ENCODE results near the gene ANKRA2. TPM values are rescaled to one million over a fixed set of nuclear protein-coding genes. Genes with fewer than 3 reads are reported as not detected.

The ANKRA2 gene
- polyA plus RNA-seq, 3 donors = 41.2 to 46.7 (median 45.9) TPM

DNA sequence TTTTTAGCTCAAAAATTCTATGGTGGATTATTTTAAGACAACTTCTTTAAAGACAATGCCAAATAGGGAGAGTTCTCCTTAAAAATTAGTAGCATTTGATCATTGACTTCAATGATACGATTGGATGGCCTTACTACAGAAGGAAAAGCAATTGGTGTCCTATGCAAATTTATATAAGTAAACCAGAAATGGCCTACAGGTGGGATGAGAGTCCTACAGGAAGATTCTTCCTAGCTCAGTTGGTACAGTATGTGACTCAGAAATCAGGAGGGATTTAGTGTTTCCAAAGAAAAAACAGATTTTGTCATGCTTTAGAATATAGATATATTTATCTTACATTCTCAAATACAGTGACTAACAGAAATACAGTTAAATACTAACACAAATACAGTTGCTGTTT lies 6.5 kb downstream of the ANKRA2 start:
- DNase-seq (ENCODE audit: low read depth in 3 of 3, low spot score in 2 of 3) = no peak

DNA sequence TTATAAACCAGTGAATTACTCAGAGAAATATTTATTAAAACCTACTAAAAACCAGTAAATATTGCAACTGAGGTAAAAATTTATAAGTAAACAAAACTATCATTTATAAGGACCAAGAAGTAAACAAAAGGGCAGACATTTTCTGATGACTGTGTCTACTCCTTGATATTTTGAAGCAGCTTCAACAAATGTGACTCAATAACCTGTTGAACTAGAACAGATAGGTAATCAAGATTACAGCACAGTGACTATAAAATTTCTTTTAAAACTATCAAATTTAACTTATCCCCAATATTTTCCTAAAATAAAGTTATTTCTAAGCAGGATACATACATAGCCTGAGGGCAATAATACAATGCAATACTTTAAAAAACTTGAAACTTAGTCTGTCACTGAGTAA lies 12.8 kb downstream of the ANKRA2 start:
- no peak for DNase-seq (ENCODE audit: low read depth in 3 of 3, low spot score in 2 of 3)

DNA sequence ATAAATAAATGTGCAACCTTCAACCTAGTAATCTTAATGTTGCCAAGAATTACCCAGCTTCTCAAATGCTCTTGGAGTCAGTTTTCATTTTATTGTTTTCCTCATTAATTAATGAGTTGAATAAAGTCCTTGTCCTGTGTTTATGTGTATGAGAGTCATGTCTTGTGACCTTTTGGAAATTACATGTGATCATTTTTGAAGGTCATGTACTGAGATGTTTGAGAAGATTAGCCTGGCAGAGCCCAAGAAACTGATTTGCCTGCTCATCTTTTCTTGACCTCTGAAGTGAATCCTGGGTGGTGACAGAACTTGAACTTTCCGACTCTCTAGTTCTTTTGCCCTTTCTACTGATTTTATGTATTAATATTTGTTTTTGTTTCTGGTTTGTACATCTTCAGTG lies 15.4 kb downstream of the ANKRA2 start:
- DNase-seq (ENCODE audit: low read depth in 3 of 3, low spot score in 2 of 3) = no peak

DNA sequence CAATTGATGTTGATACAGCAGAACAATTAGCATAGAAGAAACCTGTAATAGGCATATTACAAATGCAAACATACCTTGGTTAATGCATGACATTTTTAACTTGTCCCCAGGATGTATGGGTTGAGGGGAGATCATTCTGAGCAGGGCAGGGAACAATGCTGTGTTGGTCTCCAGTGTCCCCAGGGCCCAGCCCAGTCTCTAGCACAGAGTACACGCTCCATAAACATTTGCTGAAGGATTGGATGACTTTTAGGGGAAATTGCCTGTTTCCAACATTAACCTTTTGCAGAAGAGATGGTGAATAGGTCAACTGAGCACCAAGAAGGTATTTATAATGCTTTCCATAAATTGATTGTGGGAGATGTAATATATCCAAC lies 20.0 kb downstream of the ANKRA2 start:
- no peak for DNase-seq (ENCODE audit: low read depth in 3 of 3, low spot score in 2 of 3)

DNA sequence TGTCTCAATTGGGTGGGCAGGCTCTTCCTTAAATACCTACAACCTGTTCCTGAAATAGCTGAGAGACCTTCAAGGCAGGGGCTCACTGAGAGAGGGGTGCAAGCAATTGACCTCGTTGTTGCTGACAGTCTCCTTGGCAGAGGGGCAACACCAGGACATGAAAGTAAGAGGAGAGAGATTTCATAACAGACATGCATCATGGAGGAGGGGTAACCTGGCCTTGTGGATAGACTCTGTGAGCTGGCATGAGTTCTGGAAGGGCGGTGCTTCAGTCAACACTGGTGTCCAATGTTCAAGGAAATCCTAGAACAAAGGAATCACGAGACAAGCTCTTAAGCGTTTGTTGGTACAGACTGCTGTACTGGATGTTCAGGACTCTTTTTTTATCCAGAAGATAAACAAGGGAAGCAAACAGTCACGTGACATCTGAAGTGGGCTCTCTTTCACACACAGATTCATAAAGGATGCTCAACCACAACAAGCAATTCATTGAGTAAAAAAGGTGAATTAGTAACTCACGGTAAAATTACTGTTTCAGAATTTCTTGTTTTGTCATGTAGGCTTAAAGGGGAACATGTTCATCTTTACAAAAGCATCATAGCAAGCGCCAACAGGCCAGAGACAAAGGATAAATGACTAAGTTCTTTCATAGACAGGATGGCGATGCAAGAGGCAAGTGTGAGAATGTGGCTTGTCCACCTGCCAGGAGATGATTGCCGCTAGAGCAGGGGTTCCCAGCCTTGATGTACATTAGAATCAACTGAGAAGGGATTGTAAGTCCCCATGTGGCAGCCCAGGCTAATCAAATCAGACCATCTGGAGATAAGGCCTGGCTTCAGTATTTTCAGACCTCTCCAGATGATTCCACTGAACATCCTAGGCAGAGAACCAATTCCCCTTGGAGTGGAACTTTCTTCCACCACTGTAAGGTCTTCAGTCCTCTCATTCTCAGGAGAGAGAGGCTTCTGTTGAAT lies 20.7 kb downstream of the ANKRA2 start:
- no peak for DNase-seq (ENCODE audit: low read depth in 3 of 3, low spot score in 2 of 3)

DNA sequence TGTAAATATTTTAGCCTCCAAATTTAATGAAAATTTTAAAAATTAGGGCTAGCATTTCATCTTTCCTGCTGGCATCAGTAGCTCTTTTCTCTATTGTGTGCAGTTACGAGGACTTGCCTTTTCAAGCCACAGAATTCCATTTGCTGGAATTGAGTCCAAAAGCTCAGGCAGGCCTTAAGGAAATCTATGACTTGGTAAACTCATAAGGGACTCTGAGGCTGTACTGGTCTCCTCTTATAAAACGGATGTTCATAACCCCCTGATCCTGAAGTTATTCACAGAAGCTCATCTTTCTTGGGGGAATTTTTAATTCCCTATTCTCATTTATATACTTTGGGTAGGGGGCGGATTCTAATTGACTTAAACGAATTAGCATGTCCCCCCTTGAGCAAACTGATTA lies 23.4 kb downstream of the ANKRA2 start:
- no peak for DNase-seq (ENCODE audit: low read depth in 3 of 3, low spot score in 2 of 3)

- DNase-seq (ENCODE audit: low read depth in 3 of 3, low spot score in 2 of 3) = no peak
Observed at GRCh38 chr5:73540192-73540591, 25.2 kb downstream of the ANKRA2 start.

DNA sequence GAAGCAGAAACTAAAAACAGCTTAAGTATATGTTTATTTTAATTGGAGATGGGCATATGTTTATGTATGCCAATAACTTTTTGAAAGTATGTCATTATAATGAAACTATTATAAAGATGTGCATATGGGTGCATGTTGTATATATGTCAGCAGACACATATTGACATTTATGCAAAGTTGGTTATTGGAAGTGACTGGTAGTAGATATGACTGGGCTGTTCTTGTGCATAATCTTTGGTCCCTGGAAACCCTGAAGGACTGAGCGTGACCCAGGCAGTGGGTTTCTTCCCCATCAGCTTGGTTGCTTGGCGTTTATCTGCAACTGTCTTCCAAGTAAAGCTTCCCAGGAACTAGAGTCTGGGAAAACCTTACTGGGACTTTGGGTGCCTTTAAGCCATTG lies 25.7 kb downstream of the ANKRA2 start:
- DNase-seq (ENCODE audit: low read depth in 3 of 3, low spot score in 2 of 3) = no peak

DNA sequence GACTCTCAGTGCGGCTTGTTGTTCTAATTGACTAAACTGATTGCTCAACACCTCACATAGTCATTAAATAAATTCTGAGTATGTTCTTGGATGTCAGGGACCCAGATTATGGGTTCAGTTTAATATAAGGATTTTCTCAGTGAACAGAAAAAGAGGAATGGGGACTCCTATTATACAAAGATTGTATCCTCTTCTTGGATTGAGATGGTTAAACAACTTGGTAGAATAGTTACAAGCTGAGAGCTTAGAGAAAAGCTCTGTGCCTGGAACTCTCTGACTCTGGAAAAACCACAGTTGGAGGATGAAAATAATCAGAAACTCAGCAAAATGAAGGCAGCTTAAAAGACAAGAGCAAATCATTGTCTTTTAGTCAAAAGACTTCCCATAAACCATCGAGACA lies 30.5 kb downstream of the ANKRA2 start:
- DNase-seq (ENCODE audit: low read depth in 3 of 3, low spot score in 2 of 3) = no peak

DNA sequence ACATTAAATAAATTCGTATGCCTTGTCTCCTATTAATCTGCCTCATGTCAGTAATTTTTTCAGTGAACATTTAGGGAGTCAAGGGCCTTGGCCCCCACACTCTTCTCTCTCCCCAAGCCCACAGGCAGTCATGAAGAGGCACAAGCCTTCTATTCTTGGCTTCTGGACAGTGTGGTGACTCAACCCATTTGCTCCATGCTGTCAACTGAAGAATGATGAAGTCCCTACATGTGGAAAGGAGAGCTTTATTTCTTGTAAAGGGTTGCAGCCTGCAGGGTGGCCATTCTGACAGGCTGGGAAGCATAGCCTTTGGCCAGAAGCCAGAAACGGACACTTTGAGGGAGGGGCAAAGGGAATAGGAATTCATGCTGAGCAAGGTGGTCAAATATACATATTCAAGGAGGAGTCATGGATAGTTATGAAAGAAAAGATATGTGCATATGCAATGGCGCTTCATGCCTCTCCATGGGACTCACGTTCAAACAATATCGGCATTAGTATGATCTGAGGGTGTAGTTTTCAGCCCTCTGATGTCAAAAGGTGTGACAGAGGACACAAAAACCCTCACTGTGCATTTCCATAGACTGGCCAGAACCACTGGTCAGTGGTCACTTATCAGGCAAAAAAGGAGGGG lies 31.3 kb downstream of the ANKRA2 start:
- no peak for DNase-seq (ENCODE audit: low read depth in 3 of 3, low spot score in 2 of 3)

DNA sequence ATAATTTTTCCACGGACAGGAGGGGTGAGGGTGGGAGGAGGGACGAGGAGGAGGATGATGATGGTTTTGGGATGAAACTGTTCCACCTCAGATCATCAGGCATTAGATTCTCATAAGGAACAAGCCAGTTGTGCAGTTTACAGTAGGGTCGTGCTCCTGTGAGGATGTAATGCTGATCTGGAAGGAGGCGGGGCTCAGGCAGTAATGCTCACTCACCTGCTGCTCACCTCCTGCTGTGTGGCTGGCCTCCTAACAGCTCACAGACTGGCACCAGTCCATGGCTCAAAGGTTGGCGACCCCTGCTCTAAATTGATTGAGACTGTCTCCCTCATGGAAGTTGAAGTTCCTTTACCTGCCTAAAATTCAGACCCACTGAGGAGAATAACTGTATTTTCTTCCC lies 33.2 kb downstream of the ANKRA2 start:
- DNase-seq (ENCODE audit: low read depth in 3 of 3, low spot score in 2 of 3) = no peak

DNA sequence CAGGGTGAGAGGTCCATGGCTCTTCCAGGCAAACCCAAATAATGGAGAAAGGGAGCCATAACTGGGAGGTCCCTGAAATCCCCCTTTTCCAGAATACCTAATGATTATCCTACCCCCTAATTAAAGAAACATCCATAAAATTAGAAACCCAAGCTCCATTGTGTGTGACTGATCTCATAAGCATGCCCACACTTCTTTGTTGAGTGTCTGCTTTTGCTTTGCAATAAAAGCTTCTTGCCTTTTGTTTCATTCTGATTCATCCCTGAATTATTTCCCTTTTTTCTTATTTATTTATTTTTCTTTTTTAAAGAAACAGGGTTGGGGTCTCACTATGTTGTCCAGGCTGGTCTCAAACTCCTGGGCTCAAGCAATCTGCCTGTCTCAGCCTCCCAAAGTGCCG lies 34.1 kb downstream of the ANKRA2 start:
- no peak for DNase-seq (ENCODE audit: low read depth in 3 of 3, low spot score in 2 of 3)

DNA sequence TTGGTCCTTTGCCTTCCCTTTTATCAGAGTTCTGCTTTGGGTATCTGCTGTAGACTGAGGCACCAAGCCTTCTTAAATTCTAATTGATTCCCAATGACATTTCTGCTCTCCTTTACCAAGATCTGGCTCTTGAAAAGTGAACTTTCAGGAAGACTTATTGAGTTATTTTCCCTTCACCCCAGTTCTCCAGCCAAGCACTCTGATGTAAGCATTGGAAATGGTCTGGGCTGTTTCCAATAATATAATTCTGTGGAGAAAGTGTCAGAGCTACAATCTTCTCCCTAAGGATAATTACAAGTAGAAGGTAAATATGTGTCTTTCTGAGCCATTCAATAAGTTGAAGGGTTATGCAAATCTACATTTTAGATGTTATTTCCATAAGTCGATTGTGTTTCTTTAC lies 36.4 kb downstream of the ANKRA2 start:
- DNase-seq (ENCODE audit: low read depth in 3 of 3, low spot score in 2 of 3) = no peak

GRCh38 chr5:73528248-73528647 lies 37.2 kb downstream of the ANKRA2 start:
- DNase-seq (ENCODE audit: low read depth in 3 of 3, low spot score in 2 of 3) = no peak

GRCh38 chr5:73525606-73526203 lies 39.7 kb downstream of the ANKRA2 start:
- DNase-seq (ENCODE audit: low read depth in 3 of 3, low spot score in 2 of 3) = no peak

GRCh38 chr5:73523861-73524260 lies 41.6 kb downstream of the ANKRA2 start:
- no peak for DNase-seq (ENCODE audit: low read depth in 3 of 3, low spot score in 2 of 3)

DNA sequence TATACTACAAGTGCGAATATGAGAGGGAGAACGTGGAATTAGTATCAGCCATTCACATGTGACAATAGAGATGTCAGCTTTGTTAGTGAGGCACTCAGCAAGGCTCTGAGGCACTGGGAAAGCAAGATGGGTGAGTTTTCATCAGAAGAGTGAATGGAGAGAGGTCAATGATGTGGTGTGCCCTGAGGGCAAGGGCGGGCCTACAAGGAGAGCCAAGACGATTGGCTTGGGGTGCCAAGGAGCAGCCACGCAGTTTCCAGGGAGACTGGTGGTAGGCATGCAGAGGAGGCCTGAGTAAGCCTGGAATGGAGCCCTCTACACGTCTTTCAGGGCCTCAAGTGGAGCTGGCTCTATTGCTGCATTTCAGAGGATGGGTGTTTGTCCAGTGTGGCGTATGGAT lies 42.5 kb downstream of the ANKRA2 start:
- no peak for DNase-seq (ENCODE audit: low read depth in 3 of 3, low spot score in 2 of 3)

DNA sequence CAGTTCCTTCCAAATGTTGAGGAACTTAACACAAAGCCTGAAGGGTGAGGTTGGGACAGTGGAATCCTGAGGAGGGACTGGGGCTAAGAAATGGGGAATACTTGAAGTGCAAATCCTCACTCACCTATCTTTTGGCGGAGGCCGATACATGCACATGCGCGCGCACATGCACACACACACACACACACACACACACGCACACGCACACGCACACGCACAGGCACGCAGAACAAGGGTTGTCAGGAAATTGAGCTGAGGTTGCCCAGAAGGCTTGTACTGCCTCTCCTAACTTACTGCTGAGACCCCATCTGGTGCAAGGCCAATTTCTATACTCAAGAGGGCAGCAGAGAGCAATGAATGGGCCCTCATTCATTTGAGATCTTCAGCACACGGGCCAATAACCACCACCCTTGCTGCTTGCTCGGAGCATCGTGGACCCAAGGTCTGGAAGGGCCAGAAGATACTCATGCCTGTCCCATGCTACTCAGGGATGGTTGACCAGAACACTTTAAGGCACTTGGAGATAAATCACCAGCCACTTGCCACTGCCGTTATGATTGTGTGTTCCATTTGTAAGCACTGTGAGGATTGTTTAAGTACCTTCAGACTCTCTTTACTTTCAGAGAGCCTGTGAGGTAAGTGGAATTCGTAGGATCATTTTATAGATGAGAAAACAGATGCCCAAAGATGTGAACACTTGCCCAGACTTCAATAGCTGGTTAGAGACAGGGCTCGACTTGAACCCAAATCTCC lies 45.7 kb downstream of the ANKRA2 start:
- peak in 2 of 3 donors; percentile 70 to 74 for DNase-seq (ENCODE audit: low read depth in 3 of 3, low spot score in 2 of 3)

GRCh38 chr5:73515232-73515631 lies 50.2 kb downstream of the ANKRA2 start:
- no peak for DNase-seq (ENCODE audit: low read depth in 3 of 3, low spot score in 2 of 3)

DNA sequence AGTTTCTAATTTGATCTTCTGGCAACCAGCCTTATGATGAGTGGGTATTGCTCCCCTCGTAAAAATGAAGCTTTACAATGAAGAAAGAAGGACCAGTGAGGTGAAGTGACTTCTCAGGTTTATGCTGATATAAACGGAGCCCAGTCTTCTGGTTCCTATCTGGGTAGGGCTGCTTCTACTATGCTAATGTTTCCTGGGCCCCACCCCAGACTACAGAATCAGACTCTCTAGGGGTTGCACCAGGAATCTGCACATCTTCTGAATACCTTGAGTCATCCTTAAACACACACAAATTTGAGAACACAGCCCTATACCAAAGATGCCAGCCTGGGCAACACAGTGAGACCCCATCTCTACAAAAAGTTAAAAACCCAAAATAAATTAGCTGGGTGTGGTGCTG lies 51.0 kb downstream of the ANKRA2 start:
- DNase-seq (ENCODE audit: low read depth in 3 of 3, low spot score in 2 of 3) = no peak

DNA sequence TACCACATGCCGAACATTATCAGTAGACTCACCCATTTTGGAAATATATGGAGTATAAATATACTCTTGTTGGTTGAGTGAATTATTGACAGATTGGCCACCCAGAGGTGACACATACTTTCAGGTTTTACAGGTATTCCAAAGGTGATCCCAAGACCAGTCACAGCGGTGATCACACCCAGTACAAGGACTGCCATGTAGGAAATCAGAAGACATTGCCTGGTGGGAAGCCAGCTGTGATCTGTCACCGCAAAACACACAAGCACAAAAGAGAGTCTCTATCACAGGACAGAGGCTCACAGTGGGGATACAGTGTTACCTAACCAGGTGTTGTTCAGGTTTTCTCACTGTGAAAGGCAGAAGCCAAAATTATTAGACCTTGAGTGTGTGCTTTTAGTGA lies 51.4 kb downstream of the ANKRA2 start:
- DNase-seq (ENCODE audit: low read depth in 3 of 3, low spot score in 2 of 3) = no peak

Data from right renal cortex interstitium (tissue), 3 donors.